ENCODE measurements around the gene ERGIC1.
A peak's percentile ranks its signal among the peaks of the same experiment; 100 is the strongest.

ERGIC1 gene

DNA sequence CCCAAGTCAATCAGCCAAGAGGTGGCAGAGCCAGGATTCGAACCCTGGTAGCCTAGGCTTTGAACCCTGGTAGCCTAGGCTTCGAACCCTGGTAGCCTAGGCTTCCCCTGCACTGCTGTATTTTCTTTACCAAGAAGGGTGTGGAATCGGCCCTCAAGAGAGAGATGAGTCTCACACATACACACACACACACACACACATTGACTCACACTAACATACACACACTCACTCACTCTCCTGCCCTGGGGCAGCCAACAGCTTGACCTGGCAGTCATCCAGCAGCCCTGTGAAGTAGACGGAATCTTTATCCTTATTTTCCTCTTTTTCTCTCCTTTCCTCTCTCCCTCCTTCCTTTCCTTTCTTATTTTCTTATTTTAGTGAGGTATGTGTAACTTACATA is 69.7 kb downstream of the ERGIC1 start:
- no peak overlapping the region for H3K4me3 ChIP-seq (ENCODE audit: low read depth, low read length)
- no peak for TF ChIP-seq CTCF (conservative IDR thresholded peaks at IDR 0.05; ENCODE audit: low read depth, low read length)
- peak; percentile 96 for DNase-seq (ENCODE audit: low read depth)

- no peak for DNase-seq (ENCODE audit: low read depth)
- no peak overlapping the region for H3K4me3 ChIP-seq (ENCODE audit: low read depth, low read length)
- TF ChIP-seq CTCF (conservative IDR thresholded peaks at IDR 0.05; ENCODE audit: low read depth, low read length) = no peak
Measured at GRCh38 chr5:172904312-172904642, 70.2 kb downstream of the ERGIC1 start.

GRCh38 chr5:172904643-172905345 is 70.7 kb downstream of the ERGIC1 start:
- peak; percentile 93 for DNase-seq (ENCODE audit: low read depth)
- TF ChIP-seq CTCF (conservative IDR thresholded peaks at IDR 0.05; ENCODE audit: low read depth, low read length) = no peak
- no peak overlapping the region for H3K4me3 ChIP-seq (ENCODE audit: low read depth, low read length)

- no peak for TF ChIP-seq CTCF (conservative IDR thresholded peaks at IDR 0.05; ENCODE audit: low read depth, low read length)
- DNase-seq (ENCODE audit: low read depth) = no peak
- no peak overlapping the region for H3K4me3 ChIP-seq (ENCODE audit: low read depth, low read length)
Measured at GRCh38 chr5:172905346-172906140, 71.5 kb downstream of the ERGIC1 start.

- H3K4me3 ChIP-seq (ENCODE audit: low read depth, low read length) = no peak overlapping the region
- peak; percentile 91 for DNase-seq (ENCODE audit: low read depth)
- TF ChIP-seq CTCF (conservative IDR thresholded peaks at IDR 0.05; ENCODE audit: low read depth, low read length) = no peak
Measured at GRCh38 chr5:172906436-172906835, 72.4 kb downstream of the ERGIC1 start.

DNA sequence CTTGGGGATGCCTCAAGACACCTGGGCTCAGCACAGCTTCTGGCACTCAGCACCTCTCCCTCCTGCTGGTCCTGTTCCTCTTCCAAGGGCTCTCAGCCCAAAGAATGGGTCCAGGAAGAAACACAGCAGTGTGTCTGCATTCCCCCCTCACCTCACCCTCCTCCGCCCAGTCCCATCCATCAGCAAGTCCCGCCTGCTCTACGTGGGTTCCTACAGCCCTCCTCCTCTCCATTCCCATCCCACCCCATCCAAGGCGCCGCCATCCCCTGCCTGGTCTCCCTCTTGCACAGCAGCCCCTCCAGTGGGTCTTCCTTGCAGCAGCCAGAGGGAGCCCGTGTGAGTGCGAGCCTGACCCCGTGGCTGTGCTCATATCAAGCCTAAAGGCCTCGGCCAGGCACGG is 72.8 kb downstream of the ERGIC1 start:
- no peak overlapping the region for H3K4me3 ChIP-seq (ENCODE audit: low read depth, low read length)
- TF ChIP-seq CTCF (conservative IDR thresholded peaks at IDR 0.05; ENCODE audit: low read depth, low read length) = peak; percentile 2
- DNase-seq (ENCODE audit: low read depth) = peak; percentile 44

- no peak overlapping the region for H3K4me3 ChIP-seq (ENCODE audit: low read depth, low read length)
- no peak for TF ChIP-seq CTCF (conservative IDR thresholded peaks at IDR 0.05; ENCODE audit: low read depth, low read length)
- no peak for DNase-seq (ENCODE audit: low read depth)
Measured at GRCh38 chr5:172907657-172908056, 73.6 kb downstream of the ERGIC1 start.

Measured in choroid plexus epithelial cell (primary cell).